Measurements from ENCODE around the gene KCND3. TPM values are rescaled to one million over a fixed set of nuclear protein-coding genes. Genes with fewer than 3 reads are reported as not detected.

KCND3 gene
- polyA plus RNA-seq, 1 donor from 2014 or later, result 7.8 TPM

- Histone ChIP-seq H3K9me2 (ENCODE audit: insufficient read depth, low read length) (no peaks in the 10 kb centered on the region), H3K4me3 (ENCODE audit: low read length) (no peak overlapping the region), H3K9ac (ENCODE audit: low read length) (no peak overlapping the region), H3K9me3 (ENCODE audit: low read length) (no peaks in the 10 kb centered on the region), H4K20me1 (ENCODE audit: insufficient read depth) (no peaks in the 10 kb centered on the region), H3K4me2 (ENCODE audit: low read length) (no peak overlapping the region), H3K27ac (ENCODE audit: low read length) (no peak overlapping the region), H2AFZ (ENCODE audit: low read depth, low read length) (no peak overlapping the region), H3K79me2 (replicated peaks; ENCODE audit: insufficient read depth, low read length) (no peaks in the 10 kb centered on the region), H3K27me3 (ENCODE audit: insufficient read depth, low read depth, low read length) (no peaks in the 10 kb centered on the region), H3K36me3 (ENCODE audit: insufficient read depth, low read length) (no peaks in the 10 kb centered on the region), H3F3A (ENCODE audit: insufficient read depth, low read length, poor library complexity, severe bottlenecking) (no peaks in the 10 kb centered on the region)
- no peak for TF ChIP-seq EZH2 (IDR thresholded peaks at IDR 0.05; ENCODE audit: borderline replicate concordance, insufficient read depth, low read length, poor library complexity, severe bottlenecking)
- no peak for TF ChIP-seq REST (IDR thresholded peaks at IDR 0.05; ENCODE audit: borderline replicate concordance)
- TF ChIP-seq SMC3 (conservative IDR thresholded peaks at IDR 0.05; ENCODE audit: poor library complexity), result no peak
- TF ChIP-seq TAF1 (IDR thresholded peaks at IDR 0.05; ENCODE audit: low read depth), result no peak
- TF ChIP-seq POLR2AphosphoS5 (IDR thresholded peaks at IDR 0.05), result no peak
- TF ChIP-seq CTCF (IDR thresholded peaks at IDR 0.05; ENCODE audit: poor library complexity, severe bottlenecking), result no peak
- no peak for TF ChIP-seq MXI1 (conservative IDR thresholded peaks at IDR 0.05; ENCODE audit: poor library complexity, severe bottlenecking)
- no peak for TF ChIP-seq EP300 (conservative IDR thresholded peaks at IDR 0.05; ENCODE audit: poor library complexity, severe bottlenecking)
- TF ChIP-seq RAD21 (conservative IDR thresholded peaks at IDR 0.05), result no peak
These were observed 210.9 kb downstream of the KCND3 start for GRCh38 chr1:111778541-111779051.

- Histone ChIP-seq H3K36me3 (ENCODE audit: insufficient read depth, low read length) (no peaks in the 10 kb centered on the region), H3K27me3 (ENCODE audit: insufficient read depth, low read depth, low read length) (no peaks in the 10 kb centered on the region), H3K27ac (ENCODE audit: low read length) (no peak overlapping the region), H3K79me2 (replicated peaks; ENCODE audit: insufficient read depth, low read length) (no peaks in the 10 kb centered on the region), H3K9me2 (ENCODE audit: insufficient read depth, low read length) (no peaks in the 10 kb centered on the region), H3K9ac (ENCODE audit: low read length) (no peak overlapping the region), H4K20me1 (ENCODE audit: insufficient read depth) (no peaks in the 10 kb centered on the region), H3K4me2 (ENCODE audit: low read length) (no peak overlapping the region), H3K4me3 (ENCODE audit: low read length) (no peak overlapping the region), H3K9me3 (ENCODE audit: low read length) (no peaks in the 10 kb centered on the region), H2AFZ (ENCODE audit: low read depth, low read length) (no peak overlapping the region), H3F3A (ENCODE audit: insufficient read depth, low read length, poor library complexity, severe bottlenecking) (no peaks in the 10 kb centered on the region)
- TF ChIP-seq REST (IDR thresholded peaks at IDR 0.05; ENCODE audit: borderline replicate concordance), result no peak
- no peak for TF ChIP-seq TAF1 (IDR thresholded peaks at IDR 0.05; ENCODE audit: low read depth)
- no peak for TF ChIP-seq CTCF (IDR thresholded peaks at IDR 0.05; ENCODE audit: poor library complexity, severe bottlenecking)
- TF ChIP-seq SMC3 (conservative IDR thresholded peaks at IDR 0.05; ENCODE audit: poor library complexity), result no peak
- TF ChIP-seq EZH2 (IDR thresholded peaks at IDR 0.05; ENCODE audit: borderline replicate concordance, insufficient read depth, low read length, poor library complexity, severe bottlenecking), result no peak
- TF ChIP-seq RAD21 (conservative IDR thresholded peaks at IDR 0.05), result no peak
- TF ChIP-seq MXI1 (conservative IDR thresholded peaks at IDR 0.05; ENCODE audit: poor library complexity, severe bottlenecking), result no peak
- TF ChIP-seq POLR2AphosphoS5 (IDR thresholded peaks at IDR 0.05), result no peak
- no peak for TF ChIP-seq EP300 (conservative IDR thresholded peaks at IDR 0.05; ENCODE audit: poor library complexity, severe bottlenecking)
These were observed 211.4 kb downstream of the KCND3 start for GRCh38 chr1:111778066-111778465.
